Glomerular endothelial cell (primary cell): ENCODE data around the gene BCL6B. TPM values are rescaled to one million over a fixed set of nuclear protein-coding genes. Genes with fewer than 3 reads are reported as not detected.
"Not testable (repeated sequence)": the region's sequence is repeated elsewhere in the genome, so short reads cannot be mapped to it uniquely, and the experiment has no call there.

Experiments
- DNase-seq: peaks from one replicate; pipeline ENCODE4 v3.0.0-alpha.2; 2011; ENCODE audit warnings: low read depth, low spot score; ENCODE audit errors: extremely low read depth
- total RNA-seq: library from RNA; depleted of rRNA; stranded (reverse); fragments of >200 nt; gene quantifications from 2 replicates; pipeline ENCODE4 v1.2.3, GENCODE V29; 2015

BCL6B gene, protein sequence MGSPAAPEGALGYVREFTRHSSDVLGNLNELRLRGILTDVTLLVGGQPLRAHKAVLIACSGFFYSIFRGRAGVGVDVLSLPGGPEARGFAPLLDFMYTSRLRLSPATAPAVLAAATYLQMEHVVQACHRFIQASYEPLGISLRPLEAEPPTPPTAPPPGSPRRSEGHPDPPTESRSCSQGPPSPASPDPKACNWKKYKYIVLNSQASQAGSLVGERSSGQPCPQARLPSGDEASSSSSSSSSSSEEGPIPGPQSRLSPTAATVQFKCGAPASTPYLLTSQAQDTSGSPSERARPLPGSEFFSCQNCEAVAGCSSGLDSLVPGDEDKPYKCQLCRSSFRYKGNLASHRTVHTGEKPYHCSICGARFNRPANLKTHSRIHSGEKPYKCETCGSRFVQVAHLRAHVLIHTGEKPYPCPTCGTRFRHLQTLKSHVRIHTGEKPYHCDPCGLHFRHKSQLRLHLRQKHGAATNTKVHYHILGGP
- total RNA-seq: 120 and 180 TPM in 2 replicates

DNA sequence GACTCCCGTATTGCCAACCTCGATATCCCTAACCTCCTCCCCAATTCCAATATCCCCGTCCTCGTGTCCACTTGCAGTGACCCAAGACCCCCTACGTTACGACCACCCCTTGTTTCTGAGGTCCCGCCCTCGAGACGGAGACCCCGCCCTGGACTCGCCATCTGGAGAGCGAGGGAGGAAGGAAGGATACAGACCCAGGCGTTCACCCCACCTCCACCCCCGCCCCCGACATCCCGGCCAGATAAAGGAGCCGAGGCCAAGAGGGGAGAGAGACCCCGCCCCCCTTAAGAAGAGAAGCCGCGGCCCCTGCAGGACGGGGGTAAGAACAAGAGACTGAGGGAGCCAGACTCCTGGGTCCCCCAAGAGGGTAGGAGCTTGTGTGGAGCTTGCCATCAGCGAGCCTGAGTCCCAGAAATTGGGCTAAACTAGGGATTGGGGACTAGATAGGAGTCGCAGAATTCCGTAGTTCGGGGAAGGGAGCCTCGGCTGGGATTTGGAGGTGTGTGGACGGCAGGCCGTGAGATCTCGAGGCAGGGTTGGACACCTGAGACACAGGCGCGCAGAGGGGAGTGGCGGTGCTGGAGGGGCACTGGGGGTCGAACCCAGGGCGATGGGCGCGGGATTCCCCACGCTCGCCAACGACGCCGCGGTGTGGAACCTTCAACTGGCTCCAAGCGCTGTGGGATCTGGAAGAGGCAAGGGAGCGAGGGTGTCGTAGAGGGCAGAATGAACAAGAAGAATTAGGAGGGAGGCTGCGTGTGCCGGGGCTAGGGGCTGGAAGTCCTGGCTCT is at the start of gene BCL6B:
Gene BCL6B, plus strand, starts transcription at position 270 of the 791 bp plus-strand sequence. CDS start 622 bp downstream, outside the sequence.
- no peak for DNase-seq

DNA sequence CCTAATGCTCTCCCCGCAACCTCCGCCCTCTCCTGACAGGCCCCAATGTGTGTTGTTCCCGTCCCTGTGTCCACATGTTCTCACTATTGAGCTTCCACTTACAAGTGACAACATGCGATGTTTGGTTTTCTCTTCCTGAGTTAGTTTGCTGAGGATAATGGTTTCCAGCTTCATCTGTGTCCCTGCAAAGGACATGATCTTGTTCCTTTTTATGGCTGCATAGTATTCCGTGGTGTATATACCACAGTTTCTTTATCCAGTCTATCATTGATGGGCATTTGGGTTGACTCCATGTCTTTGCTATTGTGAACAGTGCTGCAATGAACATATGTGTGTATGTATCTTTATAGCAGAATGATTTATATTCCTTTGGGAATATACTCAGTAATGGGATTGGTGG is 43.4 kb upstream of the BCL6B start:
- not testable (repeated sequence) for DNase-seq

DNA sequence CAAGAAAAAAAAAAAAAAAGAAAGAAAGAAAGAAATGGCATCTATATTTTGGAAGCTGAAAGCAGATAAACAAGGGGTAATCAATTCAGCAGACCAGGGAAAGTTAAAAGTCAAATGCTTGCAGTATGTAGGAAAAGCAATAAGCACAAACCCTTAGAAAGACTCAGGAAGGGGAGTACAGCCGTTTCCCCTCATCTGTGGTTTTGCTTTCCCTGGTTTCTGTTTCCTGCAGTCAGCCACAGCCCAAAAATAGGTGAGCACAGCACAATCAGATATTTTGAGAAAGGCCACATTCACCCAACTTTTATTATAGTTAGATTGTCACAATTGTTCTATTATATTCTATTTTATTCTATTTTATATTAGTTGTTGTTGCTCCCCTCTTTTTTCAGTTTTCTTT is 41.4 kb upstream of the BCL6B start:
- DNase-seq: no peak

DNA sequence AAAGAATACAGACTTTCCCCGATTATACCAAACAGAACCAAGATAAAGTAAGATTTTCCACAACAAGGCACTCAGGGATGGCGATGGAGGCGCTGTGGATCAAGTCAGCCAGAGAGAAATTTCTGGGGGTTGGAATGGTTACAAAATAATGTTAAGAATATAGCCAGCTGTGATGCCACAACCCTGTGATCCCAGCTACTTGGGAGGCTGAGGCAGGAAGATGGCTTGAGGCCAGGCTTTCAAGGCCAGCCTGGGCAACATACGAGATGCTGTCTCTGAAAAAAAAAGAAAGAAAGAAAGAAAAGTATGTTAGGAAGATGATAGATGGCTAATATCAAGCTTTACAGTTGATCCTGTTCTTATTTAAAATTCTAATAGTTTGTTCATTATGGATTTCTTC is 37.6 kb upstream of the BCL6B start:
- DNase-seq: no peak

DNA sequence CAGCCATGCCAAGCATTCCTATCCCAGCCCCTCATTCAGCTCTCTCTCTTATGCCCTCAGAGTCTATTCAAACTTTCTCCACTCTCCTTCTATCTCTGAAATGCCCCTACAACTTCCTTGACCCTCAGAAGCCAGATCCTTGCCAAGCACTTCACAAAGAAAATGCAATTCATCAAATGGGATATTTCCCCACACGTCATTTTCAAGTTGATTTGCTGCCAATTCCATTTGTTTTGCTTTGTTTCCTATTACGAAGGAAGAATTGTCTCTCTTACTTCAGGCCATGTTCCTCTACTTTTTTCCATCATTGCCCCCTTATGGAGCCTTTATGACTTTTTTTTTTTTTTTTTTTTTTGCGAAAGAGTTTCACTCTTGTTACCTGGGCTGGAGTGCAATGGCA is 36.2 kb upstream of the BCL6B start:
- no peak for DNase-seq

DNA sequence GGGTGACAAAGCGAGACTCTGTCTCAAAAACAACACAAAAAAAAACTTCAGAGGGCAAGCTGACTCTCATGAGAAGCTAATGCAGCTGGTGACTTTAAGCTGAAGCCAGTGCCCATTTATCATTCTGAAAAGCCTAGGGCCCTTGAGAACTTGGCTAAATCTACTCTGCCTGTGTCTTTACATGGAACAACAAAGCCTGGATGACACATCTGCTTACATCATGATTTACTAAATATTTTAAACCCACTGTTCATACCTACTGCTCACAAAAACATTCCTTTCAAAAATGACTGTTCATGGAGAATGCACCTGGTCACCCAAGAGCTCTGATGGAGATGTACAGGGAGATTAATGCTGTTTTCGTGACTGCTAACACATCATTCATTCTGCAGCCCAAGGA is 33.1 kb upstream of the BCL6B start:
- no peak for DNase-seq

DNA sequence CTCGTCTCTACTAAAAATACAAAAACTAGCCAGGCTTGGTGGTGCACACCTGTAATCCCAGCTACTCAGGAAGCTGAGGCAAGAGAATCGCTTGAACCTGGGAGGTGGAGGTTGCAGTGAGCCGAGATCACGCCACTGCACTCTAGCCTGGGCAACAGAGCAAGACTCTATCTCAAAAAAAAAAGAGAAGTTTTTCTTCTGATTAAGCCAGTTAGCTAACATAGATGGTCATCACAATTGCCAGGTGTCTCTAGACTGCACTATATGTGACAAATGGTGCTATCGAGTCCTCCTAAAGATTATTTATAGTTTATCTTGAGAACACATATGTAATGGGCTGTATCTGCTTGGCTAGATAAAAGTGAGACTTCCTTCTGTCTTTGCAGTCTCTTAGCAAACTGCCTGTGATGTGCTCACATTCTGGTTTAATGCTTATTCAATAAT is 29.2 kb upstream of the BCL6B start:
- not testable (repeated sequence) for DNase-seq

DNA sequence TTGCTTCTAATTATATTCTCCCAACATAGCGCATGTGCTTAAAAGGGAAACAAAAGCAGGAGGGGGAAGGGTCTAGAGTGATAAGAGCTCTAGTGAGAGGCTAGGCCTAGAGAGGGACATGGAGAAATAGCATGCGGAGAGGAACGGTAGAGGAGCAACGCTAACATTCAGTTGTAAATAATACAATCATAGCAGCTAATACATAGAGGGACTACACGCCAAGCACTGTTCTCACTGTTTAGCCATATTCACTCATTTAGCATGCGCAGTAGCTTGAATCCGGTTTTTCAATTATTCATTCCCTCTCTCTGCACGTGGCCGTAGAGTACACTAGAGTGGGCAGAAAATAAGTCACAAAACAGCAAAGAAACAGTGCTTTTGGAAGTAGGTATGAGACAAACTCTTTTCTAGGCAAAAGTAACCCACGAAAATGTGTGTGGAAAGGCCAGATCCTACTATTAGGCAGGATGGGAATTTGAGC is 28.7 kb upstream of the BCL6B start:
- no peak for DNase-seq

DNA sequence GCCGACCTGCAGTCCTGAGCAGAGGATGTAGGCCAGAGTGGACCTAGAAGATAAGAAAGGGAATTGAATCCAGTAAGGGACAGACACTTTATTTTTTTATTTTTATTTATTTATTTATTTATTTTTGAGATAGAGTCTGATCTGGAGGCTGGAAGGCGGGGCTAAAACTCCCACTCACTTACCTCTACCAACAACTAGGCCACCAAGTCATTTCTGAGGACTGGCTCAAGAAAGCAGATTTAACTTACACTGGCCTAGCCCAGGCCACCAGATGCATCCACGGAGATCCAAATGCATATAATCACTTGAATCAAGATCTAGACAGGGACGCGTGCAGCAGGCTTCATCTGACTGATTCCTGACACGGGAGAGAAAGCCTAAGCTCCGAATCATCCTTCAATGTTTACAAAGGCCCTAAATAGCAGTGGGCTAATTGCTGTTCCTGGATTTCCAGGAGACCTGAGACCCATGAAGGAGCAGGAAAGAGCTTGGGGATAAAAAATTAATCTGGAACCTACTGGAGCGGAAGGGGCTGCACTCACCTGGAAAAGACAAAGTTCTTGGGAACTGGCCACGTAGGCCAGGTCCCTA is 28.1 kb upstream of the BCL6B start:
- no peak for DNase-seq

DNA sequence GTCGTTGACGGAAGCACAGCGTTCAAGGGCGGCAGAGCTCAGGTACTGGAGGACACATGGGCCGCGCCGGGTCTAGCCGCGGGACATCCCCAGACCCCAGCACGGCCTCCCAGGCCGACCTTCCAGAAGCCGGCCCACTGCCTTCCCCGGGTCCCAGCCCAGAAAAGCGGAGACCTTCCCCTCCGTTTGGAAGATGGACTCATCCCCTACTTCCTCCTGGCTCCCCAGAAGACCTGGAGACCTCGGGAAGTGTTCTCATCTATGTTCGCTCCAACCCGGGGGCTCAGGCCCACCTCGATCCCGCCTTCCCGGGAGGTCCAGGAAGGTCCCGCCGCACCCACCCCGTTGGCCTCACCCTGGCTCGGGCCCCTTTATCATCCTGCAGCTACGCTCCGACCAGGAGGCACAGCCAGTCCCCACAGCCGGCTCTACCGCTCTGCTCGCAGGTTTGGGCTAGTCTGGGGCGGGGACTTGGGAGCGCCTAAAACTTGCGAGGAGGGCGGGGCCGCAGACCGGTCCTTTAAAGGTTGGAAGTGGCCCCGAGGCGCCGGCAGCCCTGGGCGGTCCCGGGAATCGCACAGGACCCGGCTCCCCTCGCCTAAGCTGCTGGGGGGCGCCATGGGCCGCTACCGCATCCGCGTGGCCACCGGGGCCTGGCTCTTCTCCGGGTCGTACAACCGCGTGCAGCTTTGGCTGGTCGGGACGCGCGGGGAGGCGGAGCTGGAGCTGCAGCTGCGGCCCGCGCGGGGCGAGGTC is 27.2 kb upstream of the BCL6B start, which contains the start of gene ALOX12:
Gene ALOX12, plus strand, starts transcription at position 550 of the 756 bp plus-strand sequence. Its CDS starts 69 bp downstream, at position 619.
- no peak for DNase-seq

DNA sequence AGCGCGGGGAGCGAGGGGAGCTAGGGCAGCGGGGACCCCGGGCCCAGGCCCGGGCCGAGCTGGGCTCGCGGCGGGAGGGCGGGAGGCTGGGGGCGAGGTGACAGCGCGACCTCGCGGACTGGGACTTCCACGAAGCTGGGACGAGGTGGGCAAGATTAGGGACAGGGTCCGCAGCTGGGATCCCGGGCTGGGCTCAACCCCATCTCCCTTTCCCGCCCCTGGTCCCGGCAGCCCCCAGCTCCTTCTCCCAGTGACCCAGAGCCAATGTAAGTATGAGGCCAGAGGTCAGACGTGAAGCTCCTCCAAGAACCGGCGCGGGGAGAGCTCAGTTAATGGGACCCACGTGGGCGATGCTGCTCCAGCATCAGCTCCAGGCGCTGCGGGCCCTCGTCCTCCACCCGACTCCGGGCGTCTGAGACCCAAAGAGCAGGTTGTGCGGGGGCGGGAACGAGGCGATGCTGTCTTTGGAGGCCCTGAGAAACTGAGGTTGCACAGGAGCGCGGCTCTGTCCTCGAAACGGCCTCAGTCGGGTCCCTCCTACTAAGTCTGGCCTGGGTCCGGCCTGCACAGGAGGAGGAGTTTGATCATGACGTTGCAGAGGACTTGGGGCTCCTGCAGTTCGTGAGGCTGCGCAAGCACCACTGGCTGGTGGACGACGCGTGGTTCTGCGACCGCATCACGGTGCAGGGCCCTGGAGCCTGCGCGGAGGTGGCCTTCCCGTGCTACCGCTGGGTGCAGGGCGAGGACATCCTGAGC is 26.4 kb upstream of the BCL6B start:
- no peak for DNase-seq

DNA sequence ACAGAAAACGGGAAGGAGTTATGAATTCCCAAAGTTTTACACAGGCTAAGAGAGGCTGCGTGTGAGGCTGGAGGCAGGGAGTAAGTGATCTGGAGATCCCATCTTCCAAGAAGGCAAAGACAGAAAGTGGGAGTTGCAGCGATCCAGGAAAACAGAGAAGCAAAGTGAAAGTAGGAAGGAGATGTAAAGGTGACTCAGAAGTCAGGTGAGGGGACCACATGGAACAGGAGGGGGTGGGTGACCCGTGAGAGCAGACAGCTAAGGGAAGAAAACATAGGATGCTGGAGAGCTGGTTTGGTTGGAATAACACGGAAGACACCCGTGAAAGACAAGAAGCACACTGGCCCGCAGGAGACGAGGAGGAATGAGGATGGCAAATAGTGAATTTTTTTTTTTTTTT is 25.7 kb upstream of the BCL6B start:
- no peak for DNase-seq

DNA sequence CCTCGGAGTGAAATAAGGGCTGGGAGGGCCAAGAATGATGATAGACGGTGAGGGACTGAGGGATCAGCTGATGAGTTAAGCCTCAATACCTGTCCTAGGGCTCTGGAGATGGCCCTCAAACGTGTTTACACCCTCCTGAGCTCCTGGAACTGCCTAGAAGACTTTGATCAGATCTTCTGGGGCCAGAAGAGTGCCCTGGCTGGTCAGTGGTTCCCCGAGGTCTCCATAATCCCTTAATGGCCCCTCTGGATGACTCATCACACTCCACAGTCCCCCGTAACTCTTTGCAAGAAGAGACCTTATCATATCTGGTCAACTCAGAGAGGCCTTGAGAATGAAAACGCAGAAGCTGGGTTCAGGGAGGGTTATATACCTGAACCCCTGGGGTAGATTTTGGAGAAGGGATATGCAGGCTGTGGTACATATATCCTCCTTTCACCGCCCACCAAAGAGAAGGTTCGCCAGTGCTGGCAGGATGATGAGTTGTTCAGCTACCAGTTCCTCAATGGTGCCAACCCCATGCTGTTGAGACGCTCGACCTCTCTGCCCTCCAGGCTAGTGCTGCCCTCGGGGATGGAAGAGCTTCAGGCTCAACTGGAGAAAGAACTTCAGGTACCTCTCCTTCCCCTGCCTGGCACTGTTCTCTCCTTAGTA is 23.9 kb upstream of the BCL6B start:
- DNase-seq: no peak

DNA sequence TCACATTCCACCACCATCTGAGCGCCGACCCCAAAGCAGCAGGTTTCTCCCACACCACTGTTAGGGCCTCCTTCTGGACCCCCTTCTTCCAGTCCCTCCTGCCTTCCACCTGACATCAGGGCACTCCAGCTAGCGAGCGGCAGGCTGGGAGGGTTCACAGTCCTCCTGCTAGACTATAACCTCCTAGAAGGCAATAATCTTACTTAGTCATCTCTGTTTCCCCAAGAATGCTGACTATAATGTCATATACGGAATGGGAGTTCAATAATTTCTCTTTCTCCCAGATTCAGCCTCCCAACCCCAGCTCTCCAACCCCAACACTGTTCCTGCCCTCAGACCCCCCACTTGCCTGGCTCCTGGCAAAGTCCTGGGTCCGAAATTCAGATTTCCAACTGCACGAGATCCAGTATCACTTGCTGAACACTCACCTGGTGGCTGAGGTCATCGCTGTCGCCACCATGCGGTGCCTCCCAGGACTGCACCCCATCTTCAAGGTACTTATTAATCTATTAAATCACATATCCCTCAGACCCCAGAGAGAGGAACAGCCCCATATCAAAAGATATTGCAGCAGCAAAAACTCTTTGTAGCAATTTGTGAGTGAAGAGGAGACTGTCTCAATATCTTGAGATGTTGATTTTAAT is 21.4 kb upstream of the BCL6B start:
- no peak for DNase-seq

DNA sequence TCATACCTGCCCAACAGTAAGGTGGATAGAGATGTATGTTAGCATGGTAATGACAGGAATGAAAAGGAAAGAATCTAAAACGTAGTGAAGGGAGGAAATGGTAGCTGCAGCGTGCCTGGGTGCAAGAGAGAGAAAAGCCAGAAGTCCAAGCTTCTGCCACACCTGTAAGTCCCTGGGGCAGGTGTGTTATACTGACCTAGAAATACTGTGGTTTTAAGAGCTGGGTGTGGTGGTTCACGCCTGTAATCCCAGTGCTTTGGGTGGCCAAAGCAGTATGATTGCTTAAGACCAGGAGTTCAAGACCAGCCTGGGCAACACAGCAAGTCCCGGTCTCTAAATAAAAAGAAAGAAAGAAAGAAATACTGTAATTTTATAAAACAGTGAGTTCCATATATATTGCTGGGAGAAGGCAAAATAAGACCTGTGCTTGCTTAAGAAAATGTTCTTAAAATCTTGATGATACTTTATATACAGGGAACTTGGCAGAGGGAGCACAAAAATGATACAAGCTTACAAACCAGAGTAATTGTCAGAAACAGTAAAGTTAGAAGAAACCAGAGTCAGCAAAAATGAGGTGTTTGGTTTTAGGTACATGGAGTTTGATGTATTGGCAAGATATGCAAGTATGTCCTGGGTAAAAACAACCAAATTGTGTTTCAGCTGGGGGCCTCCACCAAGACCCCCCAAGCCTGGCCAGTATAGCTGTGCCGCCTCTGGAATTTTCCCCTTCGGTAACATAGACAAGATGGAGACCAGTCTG is 20.4 kb upstream of the BCL6B start:
- DNase-seq: no peak

DNA sequence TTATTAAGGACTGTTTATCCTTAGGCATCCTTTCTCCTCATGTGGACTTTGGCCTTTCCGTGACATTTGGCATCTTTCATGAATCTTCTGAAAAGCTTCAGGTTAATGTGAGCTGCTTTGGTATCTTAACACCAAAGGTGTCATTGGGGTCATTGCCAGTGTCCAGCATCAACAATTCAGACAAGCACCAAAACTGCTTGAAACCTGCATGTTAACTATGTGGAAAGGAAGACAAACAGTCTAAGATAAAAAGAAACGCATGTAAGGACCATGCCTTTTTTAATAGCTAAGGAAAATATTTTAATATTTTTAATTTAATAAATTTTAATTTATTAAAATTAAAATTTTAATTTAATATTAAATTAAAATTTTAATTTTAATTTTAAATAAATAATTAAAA is 19.1 kb upstream of the BCL6B start:
- no peak for DNase-seq

DNA sequence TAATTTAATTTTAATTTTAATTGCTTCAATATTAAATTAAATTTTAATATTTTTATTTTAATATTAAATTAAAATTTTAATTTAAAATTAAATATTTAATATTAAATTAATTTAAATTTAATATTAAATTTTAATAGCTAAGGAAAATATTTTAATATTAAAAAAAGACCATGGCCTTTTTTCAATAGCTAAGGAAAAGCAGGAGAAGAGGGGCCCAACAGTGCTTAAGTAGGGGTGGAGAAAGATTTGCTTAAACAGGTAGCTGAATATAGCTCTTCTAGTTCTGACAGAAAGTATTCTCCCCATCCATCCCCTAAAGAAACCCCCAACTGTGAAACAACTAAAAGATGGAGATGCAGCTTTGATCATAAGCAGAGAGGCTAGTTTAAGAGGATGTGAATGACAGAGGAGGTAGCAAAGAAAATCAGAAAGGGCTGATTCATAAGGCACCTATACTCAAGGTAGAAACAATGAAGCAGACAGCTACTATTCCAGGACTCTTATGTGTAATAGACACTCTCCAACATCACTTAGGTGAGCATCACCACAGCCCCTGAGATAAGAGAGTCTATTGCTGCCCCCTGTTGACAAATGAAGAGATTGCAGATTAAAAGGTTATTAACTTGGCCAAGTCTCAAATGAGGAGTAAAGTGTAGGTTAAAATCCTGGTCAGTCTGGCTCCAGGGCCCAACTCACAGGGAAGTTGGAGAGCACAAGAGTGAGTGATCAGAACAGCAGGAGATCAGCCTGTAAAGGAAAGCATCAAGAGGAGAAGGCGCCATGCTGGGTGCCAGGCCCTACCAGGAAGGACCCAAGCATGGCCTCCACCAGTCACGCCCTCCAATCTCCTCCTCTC is 18.2 kb upstream of the BCL6B start:
- no peak for DNase-seq
